SK-MEL-5 (cell line): ENCODE data around the gene CD68. TPM values are rescaled to one million over a fixed set of nuclear protein-coding genes. Genes with fewer than 3 reads are reported as not detected.

Experiments used
- DNase-seq: peaks from one replicate; pipeline ENCODE4 v3.0.0-alpha.2; 2016; ENCODE audit warnings: low read depth, low spot score
- in situ Hi-C: cut with HindIII; loops from 2 replicates; pipeline ENCODE4 v1.10.0; 2016; ENCODE audit warnings: low sequenced_read_pairs, high pct_unique_total_duplicates, low pct_unique_long_range_greater_than_20kb
- total RNA-seq: library from RNA; depleted of rRNA; stranded (reverse); fragments of >200 nt; shearing (Covaris generic); gene quantifications from 2 replicates; pipeline ENCODE4 v1.2.3, GENCODE V29; 2014

The CD68 gene
- total RNA-seq, 1 experiment from 2014 or later: 74.5 TPM

DNA sequence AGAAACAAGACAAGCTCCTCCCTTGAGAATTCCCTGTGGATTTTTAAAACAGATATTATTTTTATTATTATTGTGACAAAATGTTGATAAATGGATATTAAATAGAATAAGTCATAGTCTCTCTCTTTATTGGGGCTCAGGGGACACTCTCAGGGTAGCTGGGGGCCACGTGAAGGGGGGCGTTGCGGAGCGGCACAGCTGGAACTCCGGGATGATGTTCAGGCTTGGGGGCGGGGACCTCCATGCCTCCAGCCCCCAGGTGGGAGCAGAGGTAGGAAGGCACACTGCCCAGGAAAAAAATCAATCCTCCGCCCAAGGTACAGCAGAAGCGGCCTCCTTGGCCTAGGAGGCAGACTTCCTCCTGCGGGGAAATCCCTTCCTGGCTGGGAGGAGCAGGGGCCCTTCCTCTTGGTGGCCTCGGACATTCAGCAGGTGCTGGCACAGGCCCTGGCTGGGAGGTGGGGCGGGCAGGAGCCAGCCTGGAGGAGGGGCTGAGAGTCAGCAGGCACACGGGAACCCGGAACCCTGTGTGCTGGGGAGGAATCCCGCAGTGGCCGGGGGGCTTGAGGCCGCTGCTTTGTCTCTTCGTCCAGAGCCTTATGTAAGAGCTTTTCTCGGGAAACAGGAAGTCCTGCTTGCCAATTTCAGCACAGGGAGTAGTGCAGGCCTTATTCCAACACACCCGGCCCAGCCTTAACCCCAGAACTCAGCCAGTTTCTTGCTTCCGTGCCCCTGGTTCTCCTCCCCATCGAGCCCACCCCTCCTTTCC lies 21.5 kb upstream of the CD68 start:
- in situ Hi-C loops: no loop called here

DNA sequence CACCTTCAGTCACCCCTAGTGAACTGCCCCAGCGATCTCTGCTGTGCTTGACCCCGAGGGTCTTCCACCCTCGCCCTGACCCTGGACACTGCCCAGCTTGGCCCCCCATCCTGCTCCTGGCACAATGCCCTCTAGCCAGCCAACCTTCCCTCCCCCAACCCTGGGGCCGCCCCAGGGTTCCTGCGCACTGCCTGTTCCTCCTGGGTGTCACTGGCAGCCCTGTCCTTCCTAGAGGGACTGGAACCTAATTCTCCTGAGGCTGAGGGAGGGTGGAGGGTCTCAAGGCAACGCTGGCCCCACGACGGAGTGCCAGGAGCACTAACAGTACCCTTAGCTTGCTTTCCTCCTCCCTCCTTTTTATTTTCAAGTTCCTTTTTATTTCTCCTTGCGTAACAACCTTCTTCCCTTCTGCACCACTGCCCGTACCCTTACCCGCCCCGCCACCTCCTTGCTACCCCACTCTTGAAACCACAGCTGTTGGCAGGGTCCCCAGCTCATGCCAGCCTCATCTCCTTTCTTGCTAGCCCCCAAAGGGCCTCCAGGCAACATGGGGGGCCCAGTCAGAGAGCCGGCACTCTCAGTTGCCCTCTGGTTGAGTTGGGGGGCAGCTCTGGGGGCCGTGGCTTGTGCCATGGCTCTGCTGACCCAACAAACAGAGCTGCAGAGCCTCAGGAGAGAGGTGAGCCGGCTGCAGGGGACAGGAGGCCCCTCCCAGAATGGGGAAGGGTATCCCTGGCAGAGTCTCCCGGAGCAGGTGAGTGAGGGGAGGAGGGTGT lies 20.7 kb upstream of the CD68 start, which contains the start of gene TNFSF13:
Gene TNFSF13 (plus strand): TSS at position 207 of the 776 bp plus-strand sequence. CDS start 290 bp downstream, at position 497.
- in situ Hi-C loops: no loop called here

More for the DNA sequence above, 21.5 kb upstream of the CD68 start:
- no peak for DNase-seq

DNA sequence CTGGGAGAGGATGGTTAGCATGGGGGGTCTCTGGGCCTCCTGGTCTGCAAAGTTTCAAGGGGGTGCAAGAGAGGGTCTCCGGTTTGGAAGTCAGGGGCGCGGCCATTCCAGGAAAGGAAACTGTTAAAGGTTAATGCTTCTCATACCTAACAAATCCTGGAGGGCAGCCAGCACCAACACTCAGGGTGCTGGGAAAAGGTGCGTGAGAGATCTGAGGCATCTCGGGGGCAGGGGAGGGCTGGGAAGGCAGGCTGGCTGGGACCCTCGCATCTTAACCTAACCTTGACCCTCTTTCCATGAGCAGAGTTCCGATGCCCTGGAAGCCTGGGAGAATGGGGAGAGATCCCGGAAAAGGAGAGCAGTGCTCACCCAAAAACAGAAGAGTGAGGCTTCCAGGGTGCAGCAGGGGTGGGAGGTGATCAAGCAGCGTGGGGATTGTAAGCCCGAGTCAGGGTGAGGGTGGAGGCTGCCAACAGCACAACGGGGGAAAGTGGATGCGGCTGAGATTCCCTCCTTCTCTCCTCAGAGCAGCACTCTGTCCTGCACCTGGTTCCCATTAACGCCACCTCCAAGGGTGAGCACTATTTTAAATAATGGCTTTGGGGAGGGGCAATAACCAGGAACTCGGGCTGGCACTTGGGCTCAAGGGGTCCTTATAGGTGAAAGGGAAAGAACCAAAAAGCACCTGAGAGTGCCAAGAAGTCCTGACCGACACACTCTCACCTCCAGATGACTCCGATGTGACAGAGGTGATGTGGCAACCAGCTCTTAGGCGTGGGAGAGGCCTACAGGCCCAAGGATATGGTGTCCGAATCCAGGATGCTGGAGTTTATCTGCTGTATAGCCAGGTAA lies 19.9 kb upstream of the CD68 start:
- in situ Hi-C loops: no loop called here
- DNase-seq: no peak

More for the DNA sequence above, 20.7 kb upstream of the CD68 start, which contains the start of gene TNFSF13:
- DNase-seq: no peak

DNA sequence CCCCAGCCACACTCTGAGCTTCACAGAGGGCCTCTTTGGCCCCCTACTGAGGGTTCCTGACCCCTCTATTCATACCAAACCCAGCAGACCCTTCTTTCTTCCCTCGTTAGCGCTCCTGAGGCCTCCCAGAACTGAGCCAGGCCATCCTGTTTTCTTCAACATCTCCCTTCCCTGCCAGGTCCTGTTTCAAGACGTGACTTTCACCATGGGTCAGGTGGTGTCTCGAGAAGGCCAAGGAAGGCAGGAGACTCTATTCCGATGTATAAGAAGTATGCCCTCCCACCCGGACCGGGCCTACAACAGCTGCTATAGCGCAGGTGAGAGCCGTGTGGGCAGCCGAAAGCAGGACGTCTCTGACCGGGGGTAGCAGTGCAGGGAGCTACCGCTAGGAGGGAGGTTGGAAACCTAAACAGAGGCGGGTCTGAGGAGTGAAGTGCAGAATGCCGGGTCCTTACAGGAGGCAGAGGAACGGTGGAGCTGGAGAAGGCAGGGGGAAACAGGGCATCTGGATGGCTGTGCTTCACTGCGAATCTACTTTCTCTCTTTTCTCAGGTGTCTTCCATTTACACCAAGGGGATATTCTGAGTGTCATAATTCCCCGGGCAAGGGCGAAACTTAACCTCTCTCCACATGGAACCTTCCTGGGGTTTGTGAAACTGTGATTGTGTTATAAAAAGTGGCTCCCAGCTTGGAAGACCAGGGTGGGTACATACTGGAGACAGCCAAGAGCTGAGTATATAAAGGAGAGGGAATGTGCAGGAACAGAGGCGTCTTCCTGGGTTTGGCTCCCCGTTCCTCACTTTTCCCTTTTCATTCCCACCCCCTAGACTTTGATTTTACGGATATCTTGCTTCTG lies 19.0 kb upstream of the CD68 start:
- in situ Hi-C loops: no loop called here
- peak; percentile 77 for DNase-seq

DNA sequence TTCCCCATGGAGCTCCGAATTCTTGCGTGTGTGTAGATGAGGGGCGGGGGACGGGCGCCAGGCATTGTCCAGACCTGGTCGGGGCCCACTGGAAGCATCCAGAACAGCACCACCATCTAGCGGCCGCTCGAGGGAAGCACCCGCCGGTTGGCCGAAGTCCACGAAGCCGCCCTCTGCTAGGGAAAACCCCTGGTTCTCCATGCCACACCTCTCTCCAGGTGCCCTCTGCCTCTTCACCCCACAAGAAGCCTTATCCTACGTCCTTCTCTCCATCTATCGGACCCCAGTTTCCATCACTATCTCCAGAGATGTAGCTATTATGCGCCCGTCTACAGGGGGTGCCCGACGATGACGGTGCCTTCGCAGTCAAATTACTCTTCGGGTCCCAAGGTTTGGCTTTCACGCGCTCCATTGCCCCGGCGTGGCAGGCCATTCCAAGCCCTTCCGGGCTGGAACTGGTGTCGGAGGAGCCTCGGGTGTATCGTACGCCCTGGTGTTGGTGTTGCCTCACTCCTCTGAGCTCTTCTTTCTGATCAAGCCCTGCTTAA lies 18.3 kb upstream of the CD68 start:
- in situ Hi-C loops: no loop called here
- DNase-seq: peak; percentile 84

DNA sequence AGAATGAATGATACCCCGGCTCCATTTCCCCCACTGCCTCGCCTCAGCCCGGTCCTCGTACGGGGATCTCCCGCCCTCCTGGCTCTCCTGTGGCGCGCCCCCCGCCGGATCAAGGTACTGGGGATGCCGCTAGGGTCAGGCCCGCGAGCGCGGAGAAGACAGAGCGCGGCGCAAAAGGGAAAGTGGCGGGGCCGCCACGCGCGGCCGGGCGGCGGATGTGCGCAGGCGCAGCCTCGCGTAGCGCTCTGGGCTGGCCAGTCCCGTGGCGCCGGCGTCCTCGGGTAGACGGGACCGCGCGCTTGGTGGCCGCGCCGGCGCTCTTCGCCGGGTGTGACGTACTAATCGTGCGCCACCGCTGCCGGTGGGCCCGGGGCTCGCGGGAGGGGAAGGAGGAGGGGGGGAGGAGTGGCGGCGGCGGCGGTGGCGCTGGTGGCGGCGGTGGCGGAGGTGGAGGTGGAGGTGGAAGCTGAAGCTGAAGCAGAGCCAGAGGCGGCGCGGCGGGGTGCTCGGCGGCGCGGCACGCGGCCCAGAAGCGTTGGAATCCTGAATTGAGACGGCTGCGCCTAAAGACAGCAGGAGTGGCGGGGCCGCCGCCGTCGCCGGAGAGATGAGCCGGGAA lies 17.7 kb upstream of the CD68 start, which contains the start of gene SENP3:
Gene SENP3 (plus strand): TSS at position 331 of the 619 bp plus-strand sequence. CDS start 1,158 bp downstream, outside the sequence.
- in situ Hi-C loops: no loop called here

DNA sequence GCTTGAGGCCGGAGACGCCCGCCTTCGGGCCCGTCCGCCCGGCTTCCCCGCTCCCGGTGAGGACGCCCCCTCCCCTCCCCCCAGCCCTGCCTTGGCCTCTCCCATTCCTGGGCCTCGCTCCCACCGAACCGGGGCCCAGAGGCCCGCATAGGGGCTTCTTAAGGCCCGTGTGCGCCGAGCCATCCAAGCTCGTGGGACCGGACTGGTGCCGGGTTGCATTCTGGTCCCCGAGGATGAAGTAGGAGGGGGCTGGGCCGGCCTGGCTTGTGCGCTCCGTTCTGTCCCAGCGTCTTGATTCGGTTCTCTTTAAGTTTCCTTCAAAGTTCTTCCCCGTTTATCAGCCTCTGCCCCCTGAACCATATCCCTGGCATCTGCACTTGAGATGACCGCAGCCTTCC lies 17.2 kb upstream of the CD68 start:
- no peak for DNase-seq
- in situ Hi-C loops: no loop called here

More for the DNA sequence above, 17.7 kb upstream of the CD68 start, which contains the start of gene SENP3:
- DNase-seq: peak; percentile 89

DNA sequence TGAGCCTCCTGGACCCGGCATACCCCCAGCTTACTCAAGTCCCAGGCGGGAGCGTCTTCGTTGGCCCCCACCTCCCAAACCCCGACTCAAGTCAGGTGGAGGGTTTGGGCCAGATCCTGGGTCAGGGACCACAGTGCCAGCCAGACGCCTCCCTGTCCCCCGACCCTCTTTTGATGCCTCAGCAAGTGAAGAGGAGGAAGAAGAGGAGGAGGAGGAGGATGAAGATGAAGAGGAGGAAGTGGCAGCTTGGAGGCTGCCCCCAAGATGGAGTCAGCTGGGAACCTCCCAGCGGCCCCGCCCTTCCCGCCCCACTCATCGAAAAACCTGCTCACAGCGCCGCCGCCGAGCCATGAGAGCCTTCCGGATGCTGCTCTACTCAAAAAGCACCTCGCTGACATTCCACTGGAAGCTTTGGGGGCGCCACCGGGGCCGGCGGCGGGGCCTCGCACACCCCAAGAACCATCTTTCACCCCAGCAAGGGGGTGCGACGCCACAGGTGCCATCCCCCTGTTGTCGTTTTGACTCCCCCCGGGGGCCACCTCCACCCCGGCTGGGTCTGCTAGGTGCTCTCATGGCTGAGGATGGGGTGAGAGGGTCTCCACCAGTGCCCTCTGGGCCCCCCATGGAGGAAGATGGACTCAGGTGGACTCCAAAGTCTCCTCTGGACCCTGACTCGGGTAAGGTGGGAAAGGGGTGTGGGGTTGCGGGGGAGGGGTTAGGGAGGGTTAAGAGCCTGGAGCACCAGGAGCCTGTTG lies 16.1 kb upstream of the CD68 start:
- no peak for DNase-seq
- in situ Hi-C loops: no loop called here

DNA sequence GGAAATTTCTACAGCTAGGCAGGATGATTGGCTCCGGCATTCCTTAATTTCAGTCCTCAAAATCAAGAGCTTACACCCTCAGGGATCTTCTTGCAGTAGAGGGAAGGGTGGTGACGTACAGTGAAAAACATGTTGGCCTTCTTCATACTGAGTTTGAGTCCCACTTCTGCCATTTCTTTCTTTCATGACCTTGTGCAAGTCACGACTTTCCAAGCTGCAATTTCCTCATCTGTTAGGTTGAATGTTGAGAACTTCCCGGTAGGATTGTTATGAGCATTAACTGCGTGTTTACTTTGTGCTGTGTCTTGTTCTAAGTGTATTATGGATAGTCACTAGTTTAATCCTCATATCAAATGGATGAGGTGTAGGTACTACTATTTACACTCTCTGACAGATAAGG lies 9.9 kb upstream of the CD68 start:
- in situ Hi-C loops: no loop called here
- no peak for DNase-seq

DNA sequence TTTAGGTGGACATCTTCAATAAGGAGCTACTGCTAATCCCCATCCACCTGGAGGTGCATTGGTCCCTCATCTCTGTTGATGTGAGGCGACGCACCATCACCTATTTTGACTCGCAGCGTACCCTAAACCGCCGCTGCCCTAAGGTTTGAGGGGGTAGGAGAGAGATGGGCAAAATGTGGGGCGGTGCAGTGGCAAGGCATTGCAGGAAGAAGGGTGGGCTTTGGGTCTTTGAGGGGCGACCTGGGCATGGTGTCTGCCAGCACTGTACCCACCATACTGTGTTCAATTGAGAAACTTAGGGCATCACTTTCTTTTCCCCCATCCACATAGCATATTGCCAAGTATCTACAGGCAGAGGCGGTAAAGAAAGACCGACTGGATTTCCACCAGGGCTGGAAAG lies 9.1 kb upstream of the CD68 start:
- in situ Hi-C loops: no loop called here
- DNase-seq: no peak

DNA sequence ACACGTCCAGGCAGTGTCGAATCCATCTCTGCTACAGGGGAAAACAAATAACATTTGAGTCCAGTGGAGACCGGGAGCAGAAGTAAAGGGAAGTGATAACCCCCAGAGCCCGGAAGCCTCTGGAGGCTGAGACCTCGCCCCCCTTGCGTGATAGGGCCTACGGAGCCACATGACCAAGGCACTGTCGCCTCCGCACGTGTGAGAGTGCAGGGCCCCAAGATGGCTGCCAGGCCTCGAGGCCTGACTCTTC lies 7.2 kb upstream of the CD68 start:
- DNase-seq: no peak
- in situ Hi-C loops: no loop called here

DNA sequence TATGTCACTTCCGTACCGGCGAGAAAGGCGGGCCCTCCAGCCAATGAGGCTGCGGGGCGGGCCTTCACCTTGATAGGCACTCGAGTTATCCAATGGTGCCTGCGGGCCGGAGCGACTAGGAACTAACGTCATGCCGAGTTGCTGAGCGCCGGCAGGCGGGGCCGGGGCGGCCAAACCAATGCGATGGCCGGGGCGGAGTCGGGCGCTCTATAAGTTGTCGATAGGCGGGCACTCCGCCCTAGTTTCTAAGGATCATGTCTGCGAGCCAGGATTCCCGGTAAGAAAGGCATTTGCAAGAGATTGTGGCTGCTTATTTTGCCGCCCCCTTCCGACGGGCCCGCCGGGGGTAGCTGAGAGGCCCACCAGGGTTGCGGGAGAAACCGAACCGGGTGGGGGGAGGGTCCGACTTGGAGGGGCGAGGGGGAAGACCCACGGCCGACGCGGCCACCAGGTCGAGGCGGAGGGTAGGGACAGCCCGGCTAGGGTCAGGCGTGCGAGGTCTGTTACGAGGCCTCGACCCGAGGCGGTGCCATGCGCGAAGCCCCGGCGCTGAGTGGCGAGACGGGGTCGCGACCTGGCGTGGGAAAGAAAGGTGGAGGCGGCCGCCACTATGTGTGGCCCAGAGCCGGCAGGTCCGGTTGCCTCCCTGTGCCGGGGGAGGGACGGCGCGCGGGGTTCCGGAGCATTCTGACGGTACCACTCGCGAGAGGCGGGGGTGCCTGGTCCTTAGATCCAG lies 6.7 kb upstream of the CD68 start:
- in situ Hi-C loops: no loop called here

DNA sequence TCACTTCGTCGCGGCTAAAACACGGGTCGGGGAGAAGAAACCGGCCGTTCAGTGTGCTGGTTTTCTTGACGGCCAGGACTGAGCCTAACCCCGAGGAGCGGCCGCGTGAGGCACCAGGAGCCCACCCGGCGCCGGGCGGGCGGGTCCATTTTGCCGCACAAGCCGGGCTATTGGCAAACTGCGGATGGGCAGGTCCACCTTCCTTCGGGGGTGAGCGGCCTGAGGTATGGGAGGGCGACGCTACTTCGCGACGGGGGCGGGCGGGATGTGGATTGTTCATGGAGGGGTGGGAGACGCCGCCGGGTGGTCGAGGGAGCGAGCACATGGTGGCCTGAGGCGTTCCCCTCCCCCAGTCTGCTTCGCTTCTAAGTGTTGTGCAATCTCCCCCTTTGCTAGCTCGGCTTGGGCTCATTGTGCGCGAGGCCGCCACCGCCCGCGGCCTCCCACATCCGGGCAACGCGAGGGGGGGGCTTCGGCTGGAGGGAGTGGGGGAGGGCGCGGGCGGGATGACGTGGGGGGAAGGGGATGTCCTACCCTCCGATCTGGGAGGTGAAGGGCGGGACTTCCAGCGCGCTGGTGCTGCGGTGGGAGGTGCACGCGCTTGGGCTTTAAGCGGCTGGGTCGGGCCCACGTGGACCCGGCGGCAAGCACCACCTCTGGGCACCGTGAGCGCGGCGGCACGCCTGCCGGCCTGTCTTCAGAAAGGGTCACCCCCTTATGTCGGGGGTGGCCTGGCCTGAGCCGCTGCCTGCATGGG lies 5.9 kb upstream of the CD68 start:
- in situ Hi-C loops: no loop called here
- DNase-seq: peak; percentile 92

More for the DNA sequence above, 6.7 kb upstream of the CD68 start:
- peak; percentile 99 for DNase-seq

DNA sequence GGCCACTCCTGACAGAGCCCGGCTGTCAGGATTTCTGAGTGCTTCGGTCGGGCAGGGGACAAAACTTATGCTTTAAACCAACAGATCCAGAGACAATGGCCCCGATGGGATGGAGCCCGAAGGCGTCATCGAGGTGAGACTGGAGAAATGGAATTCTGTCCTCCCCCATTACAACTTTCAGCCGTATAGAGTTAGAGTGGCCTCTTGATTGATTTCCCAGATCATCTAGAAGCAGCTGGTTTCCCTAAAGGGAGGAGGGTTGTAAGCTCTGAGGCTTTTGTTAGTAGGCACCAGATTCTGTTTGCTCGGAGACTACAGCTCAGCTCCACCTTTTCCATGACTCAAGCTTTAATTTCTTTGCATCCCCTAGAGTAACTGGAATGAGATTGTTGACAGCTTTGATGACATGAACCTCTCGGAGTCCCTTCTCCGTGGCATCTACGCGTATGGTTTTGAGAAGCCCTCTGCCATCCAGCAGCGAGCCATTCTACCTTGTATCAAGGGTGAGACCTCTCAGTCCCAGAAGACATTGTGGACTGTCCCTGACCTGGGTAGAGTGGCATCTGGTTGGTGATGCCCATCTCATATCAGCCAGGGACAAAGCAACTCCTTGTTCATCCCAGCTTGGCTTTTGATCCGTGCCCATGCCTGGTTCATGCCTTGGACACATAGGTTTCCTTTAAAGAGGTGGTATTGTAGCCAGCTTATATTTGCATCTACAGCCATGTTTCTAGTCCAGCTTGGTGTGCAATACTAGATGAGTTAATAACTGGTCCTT lies 5.1 kb upstream of the CD68 start:
- no peak for DNase-seq
- in situ Hi-C loops: no loop called here
